GM12864 (cell line): ENCODE results near the gene UMODL1.

Experiments
- DNase-seq: peaks from one replicate; pipeline ENCODE4 v3.0.0-alpha.2; 2011; ENCODE audit warnings: low read depth
- H3K4me3 ChIP-seq: 2 replicates; pipeline ENCODE4 v1.5.1; 2011; ENCODE audit warnings: mild to moderate bottlenecking, low read depth, low read length, control low read depth
- CTCF ChIP-seq: IDR thresholded peaks from 2 replicates; pipeline ENCODE4 v1.5.1; 2011; ENCODE audit warnings: low read depth, mild to moderate bottlenecking, moderate library complexity, low read length, control low read depth, inconsistent platforms; ENCODE audit errors: missing control alignments

The UMODL1 gene

GRCh38 chr21:42089665-42090310, 18.7 kb downstream of the UMODL1 start:
- TF ChIP-seq CTCF, result no peak
- DNase-seq, result no peak
- H3K4me3 ChIP-seq, result no peak overlapping the region

DNA sequence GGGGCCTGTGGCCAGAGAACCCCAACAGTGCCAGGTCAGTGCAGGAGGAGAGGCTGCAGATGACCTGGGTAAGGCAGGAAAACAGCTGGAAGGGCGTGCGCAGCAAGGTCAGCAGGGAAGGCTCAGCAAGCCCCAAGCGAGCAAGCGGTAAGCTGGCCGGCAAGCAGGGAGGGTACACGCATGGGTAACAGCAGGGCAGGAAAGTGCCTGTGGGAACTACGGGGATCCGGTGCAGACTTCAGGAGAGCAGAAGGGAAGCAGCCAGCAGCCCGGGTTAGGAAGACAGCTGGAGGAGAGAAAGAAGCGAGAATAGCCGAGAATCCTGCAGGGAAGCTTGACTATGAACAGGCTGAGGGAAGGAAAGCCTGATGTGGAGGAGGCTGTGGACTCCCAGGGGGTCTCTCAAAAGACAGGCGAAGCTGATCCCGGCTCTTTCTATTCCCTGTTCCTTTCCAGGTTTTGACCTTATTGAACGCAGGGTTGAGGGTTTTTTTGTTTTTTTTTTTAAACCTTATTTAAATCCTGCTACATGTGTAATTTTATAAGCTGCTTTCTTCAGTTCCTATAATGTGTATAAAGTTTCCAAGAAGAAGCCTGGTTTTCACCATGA, 20.9 kb downstream of the UMODL1 start:
- no peak for DNase-seq
- no peak for TF ChIP-seq CTCF
- H3K4me3 ChIP-seq, result no peak overlapping the region

GRCh38 chr21:42092771-42093170, 21.7 kb downstream of the UMODL1 start:
- H3K4me3 ChIP-seq, result no peak overlapping the region
- no peak for TF ChIP-seq CTCF
- no peak for DNase-seq

- DNase-seq, result no peak
- no peak for TF ChIP-seq CTCF
- H3K4me3 ChIP-seq, result no peak overlapping the region
These were observed 22.1 kb downstream of the UMODL1 start for GRCh38 chr21:42093186-42093585.

DNA sequence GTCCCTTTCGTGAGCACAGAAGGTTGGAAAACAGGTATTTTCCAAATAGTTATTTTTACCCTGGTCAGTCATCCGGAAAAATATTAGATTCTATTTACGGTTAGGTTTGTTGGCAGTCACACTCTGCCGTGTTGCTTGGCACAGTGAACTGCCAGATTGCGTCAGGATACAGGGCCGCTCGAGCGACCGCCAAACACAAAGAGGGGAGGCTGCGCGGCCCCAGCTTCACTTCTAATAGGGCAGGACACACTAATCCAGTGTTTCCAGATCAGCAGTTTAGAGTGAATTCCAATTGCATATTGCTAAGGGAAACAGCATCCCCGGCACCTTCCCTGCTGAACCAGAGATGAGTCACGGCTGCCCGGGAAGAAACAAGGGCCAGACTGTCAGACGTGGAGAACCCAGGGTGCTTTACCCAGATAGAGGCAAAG, 22.9 kb downstream of the UMODL1 start:
- no peak for DNase-seq
- H3K4me3 ChIP-seq, result no peak overlapping the region
- no peak for TF ChIP-seq CTCF

DNA sequence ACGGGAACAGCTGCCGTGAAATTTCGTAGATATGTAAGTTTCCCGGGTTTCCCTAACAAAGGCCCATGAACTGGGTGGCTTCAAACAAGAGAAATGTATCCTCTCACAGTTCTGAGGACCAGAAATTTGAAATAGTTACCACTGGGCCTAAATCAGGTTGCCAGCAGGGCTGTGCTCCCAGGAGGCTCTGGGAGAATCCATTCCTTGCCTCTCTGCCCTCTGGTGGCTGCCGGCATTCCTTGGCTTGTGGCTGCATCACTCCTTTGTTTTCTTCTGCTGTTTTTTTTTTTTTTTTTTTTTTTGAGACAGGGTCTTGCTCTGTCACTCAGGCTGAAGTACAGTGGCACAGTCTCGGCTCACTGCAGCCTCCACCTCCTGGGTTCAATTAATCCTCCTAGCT, 23.7 kb downstream of the UMODL1 start:
- TF ChIP-seq CTCF, result no peak
- no peak for DNase-seq
- no peak overlapping the region for H3K4me3 ChIP-seq

DNA sequence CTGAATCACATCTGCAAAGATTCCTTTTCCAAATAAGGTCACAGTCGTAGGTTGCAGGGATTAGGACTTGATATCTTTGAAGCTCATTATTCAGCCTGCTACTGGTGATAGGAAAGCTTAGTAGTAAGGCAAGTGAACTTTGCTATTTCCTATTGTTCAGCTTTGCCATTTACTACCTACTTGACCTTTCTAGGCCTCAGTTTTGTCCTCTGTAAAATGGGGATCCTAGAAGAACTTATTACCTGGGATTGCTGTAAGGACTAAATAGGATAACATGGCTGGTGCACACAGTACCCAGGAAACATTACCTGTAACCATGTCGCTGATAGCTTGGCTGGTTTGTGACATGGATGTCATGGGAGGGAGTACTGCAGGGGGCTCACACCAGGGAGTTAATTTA, 24.5 kb downstream of the UMODL1 start:
- DNase-seq, result no peak
- no peak for TF ChIP-seq CTCF
- no peak overlapping the region for H3K4me3 ChIP-seq
